Astrocyte (in vitro differentiated cells and primary cell): Measurements from ENCODE around the gene PSEN1.

Experiments used
- CTCF ChIP-seq: IDR thresholded peaks from 2 replicates; pipeline ENCODE4 v1.5.1; 2011; ENCODE audit warnings: low read depth, mild to moderate bottlenecking, inconsistent platforms, low read length, moderate library complexity; ENCODE audit not compliant: insufficient read depth
- EZH2 ChIP-seq: IDR thresholded peaks from 2 replicates; pipeline ENCODE4 v1.6.1; 2012; ENCODE audit warnings: mild to moderate bottlenecking, low read length, inconsistent platforms; ENCODE audit not compliant: insufficient read depth

DNA sequence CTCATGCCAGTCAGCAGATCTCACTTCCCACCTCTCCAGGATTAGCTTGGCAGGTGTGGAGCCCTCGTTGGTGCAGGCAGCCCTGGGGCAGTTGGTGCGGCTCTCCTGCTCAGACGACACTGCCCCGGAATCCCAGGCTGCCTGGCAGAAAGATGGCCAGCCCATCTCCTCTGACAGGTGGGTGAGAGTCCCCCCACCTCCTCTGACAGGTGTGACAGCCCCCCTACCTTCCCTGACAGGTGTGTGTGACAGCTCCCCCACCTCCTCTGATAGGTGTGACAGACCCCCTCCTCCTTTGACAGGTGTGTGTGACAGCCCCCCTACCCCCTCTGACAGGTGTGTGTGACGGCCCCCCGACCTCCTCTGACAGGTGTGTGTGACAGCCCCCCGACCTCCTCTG lies 127.3 kb downstream of the PSEN1 start:
- TF ChIP-seq CTCF (no peak), EZH2 (no peak)
